WI38 (cell line): ENCODE results near the gene FGGY.
"Not testable (repeated sequence)": the region's sequence is repeated elsewhere in the genome, so short reads cannot be mapped to it uniquely, and the experiment has no call there.

ENCODE experiments used
- H3K4me3 ChIP-seq: 2 replicates; pipeline ENCODE4 v1.5.1; 2011; ENCODE audit warnings: low read depth, mild to moderate bottlenecking, control low read depth, low read length
- TF ChIP-seq, protein P1 (sequence below): IDR thresholded peaks from 2 replicates; pipeline ENCODE4 v1.5.1; 2012; ENCODE audit warnings: low read depth, mild to moderate bottlenecking, control low read depth, low read length

The FGGY gene

GRCh38 chr1:59709333-59709732, 412.4 kb downstream of the FGGY start:
- no peak overlapping the region for H3K4me3 ChIP-seq

DNA sequence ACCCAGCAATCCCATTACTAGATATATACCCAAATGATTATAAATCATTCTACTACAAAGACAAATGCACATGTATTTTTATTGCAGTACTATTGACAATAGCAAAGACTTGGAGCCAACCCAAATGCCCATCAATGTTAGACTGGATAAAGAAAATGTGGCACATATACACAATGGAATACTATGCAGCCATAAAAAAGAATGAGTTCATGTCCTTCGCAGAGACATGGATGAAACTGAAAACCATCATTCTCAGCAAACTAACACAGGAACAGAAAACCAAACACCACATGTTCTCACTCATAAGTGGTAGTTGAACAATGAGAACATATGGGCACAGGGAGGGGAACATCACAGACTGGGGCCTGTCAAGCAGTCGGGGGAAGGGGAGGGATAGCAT, 414.0 kb downstream of the FGGY start:
- not testable (repeated sequence) for H3K4me3 ChIP-seq

More at GRCh38 chr1:59709333-59709732, 412.4 kb downstream of the FGGY start:
- TF ChIP-seq, protein P1, sequence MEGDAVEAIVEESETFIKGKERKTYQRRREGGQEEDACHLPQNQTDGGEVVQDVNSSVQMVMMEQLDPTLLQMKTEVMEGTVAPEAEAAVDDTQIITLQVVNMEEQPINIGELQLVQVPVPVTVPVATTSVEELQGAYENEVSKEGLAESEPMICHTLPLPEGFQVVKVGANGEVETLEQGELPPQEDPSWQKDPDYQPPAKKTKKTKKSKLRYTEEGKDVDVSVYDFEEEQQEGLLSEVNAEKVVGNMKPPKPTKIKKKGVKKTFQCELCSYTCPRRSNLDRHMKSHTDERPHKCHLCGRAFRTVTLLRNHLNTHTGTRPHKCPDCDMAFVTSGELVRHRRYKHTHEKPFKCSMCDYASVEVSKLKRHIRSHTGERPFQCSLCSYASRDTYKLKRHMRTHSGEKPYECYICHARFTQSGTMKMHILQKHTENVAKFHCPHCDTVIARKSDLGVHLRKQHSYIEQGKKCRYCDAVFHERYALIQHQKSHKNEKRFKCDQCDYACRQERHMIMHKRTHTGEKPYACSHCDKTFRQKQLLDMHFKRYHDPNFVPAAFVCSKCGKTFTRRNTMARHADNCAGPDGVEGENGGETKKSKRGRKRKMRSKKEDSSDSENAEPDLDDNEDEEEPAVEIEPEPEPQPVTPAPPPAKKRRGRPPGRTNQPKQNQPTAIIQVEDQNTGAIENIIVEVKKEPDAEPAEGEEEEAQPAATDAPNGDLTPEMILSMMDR = no peak

DNA sequence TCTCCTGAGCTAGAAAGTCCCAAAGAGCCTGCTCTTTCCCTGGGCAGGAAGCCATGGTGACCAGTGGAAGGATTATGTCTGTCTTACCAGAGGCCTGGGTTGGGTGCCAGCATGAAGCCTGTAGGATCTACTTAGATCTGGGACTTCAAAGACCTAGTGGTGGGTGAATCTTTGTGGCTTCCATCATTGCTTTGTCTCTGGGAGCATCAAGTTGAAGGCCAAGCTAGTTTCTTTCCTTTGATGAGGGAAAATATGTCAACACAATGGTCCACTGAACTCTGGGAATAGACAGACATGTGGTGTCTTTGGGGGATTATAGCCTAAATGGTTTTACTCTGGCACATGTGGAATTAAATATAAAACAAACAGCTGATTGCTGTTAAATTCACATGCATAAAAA, 417.3 kb downstream of the FGGY start:
- TF ChIP-seq, protein P1 = no peak
- no peak overlapping the region for H3K4me3 ChIP-seq

- TF ChIP-seq, protein P1 = no peak
- no peak overlapping the region for H3K4me3 ChIP-seq
These were observed 418.1 kb downstream of the FGGY start for GRCh38 chr1:59714966-59715365.

DNA sequence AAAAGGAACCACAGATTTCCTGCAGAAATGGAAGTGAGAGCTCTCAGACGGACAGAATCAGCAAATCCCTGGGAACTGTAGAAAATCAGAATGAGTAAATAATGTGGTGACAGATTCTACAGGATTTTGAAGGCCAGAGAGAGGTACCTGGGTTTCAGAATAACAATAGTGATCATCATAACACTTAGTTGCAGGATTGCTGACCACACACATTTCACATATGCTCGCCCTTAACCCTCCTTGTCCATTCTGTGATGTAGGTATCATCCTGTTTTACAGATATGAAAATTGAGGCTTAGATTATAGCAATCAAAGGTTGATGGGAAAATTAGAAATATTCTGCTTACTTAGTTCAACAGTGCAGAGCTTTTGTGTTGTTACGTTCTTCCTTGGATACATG, 419.9 kb downstream of the FGGY start:
- TF ChIP-seq, protein P1 = no peak
- H3K4me3 ChIP-seq = no peak overlapping the region

- TF ChIP-seq, protein P1 = 0 out of 2 replicates have a peak, but pooled peaks have one; percentile 7
- no peak overlapping the region for H3K4me3 ChIP-seq
These were observed 421.4 kb downstream of the FGGY start for GRCh38 chr1:59718064-59718988.

DNA sequence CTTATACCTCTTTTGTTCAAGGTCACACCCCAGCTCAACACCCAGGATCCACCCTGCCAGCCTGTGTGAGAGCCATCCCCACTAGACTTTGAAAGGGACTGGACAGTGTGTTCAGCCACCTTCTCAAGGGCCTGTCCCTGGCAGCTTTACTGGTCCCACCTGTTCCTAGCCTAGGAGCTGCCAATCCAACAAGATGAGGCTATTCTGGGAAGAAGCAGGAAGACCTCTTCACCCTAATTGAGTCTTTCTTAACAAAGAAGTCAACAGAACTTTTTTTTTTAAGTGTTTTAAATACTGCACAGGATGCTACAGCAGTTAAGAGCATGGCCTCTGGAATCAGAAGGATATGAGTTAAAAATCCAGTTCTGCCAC, 422.1 kb downstream of the FGGY start:
- TF ChIP-seq, protein P1 = no peak
- H3K4me3 ChIP-seq = no peak overlapping the region
